GM19372 (cell line): Measurements from ENCODE around the gene SUGCT.
"Not testable (repeated sequence)": the region's sequence is repeated elsewhere in the genome, so short reads cannot be mapped to it uniquely, and the experiment has no call there.

ENCODE experiments used
- ATAC-seq: cut with Tn5 transposase; IDR thresholded peaks from one replicate; pipeline ENCODE4 v1.9.1; 2021; ENCODE audit warnings: mild to moderate bottlenecking, low read depth, moderate library complexity; ENCODE audit not compliant: unreplicated experiment

SUGCT gene

GRCh38 chr7:40382145-40382544 lies 247.3 kb downstream of the SUGCT start:
- ATAC-seq = no peak

GRCh38 chr7:40393660-40394059 lies 258.9 kb downstream of the SUGCT start:
- ATAC-seq = no peak

GRCh38 chr7:40394400-40394799 lies 259.6 kb downstream of the SUGCT start:
- no peak for ATAC-seq

GRCh38 chr7:40400525-40400924 lies 265.7 kb downstream of the SUGCT start:
- ATAC-seq = no peak

- ATAC-seq = no peak
Measured at GRCh38 chr7:40401406-40401805, 266.6 kb downstream of the SUGCT start.

- ATAC-seq = no peak
Measured at GRCh38 chr7:40402661-40403060, 267.9 kb downstream of the SUGCT start.

GRCh38 chr7:40403703-40404476 lies 269.1 kb downstream of the SUGCT start:
- no peak for ATAC-seq

- ATAC-seq = no peak
Measured at GRCh38 chr7:40405991-40406390, 271.2 kb downstream of the SUGCT start.

GRCh38 chr7:40412323-40412722 lies 277.5 kb downstream of the SUGCT start:
- ATAC-seq = no peak

GRCh38 chr7:40414704-40415103 lies 279.9 kb downstream of the SUGCT start:
- not testable (repeated sequence) for ATAC-seq

- ATAC-seq = no peak
Measured at GRCh38 chr7:40418448-40418847, 283.6 kb downstream of the SUGCT start.

GRCh38 chr7:40418983-40419382 lies 284.2 kb downstream of the SUGCT start:
- ATAC-seq = no peak

GRCh38 chr7:40419806-40420205 lies 285.0 kb downstream of the SUGCT start:
- no peak for ATAC-seq

GRCh38 chr7:40421433-40421832 lies 286.6 kb downstream of the SUGCT start:
- no peak for ATAC-seq

- no peak for ATAC-seq
Measured at GRCh38 chr7:40425696-40426095, 290.9 kb downstream of the SUGCT start.

- ATAC-seq = no peak
Measured at GRCh38 chr7:40428421-40428820, 293.6 kb downstream of the SUGCT start.

GRCh38 chr7:40429826-40430225 lies 295.0 kb downstream of the SUGCT start:
- ATAC-seq = no peak

- ATAC-seq = no peak
Measured at GRCh38 chr7:40432046-40432445, 297.2 kb downstream of the SUGCT start.

- no peak for ATAC-seq
Measured at GRCh38 chr7:40436710-40437109, 301.9 kb downstream of the SUGCT start.

GRCh38 chr7:40437498-40437897 lies 302.7 kb downstream of the SUGCT start:
- no peak for ATAC-seq

GRCh38 chr7:40437936-40438634 lies 303.3 kb downstream of the SUGCT start:
- no peak for ATAC-seq

GRCh38 chr7:40439686-40440085 lies 304.9 kb downstream of the SUGCT start:
- no peak for ATAC-seq
